Mesenchymal stem cell (in vitro differentiated cells and primary cell): ENCODE results near the gene CLN5.

ENCODE experiments used
- DNase-seq: peaks from one replicate; pipeline ENCODE4 v3.0.0-alpha.2; 2013
- H2AFZ ChIP-seq: one replicate; pipeline ENCODE4 v1.6.1; 2013; ENCODE audit warnings: low read depth, mild to moderate bottlenecking, control low read depth, inconsistent platforms, low read length, moderate library complexity
- H2AK5ac ChIP-seq: 2 replicates; pipeline ENCODE4 v1.6.1; 2013; ENCODE audit warnings: low read length, moderate library complexity, mild to moderate bottlenecking, inconsistent platforms; ENCODE audit not compliant: severe bottlenecking
- H2BK120ac ChIP-seq: one replicate; pipeline ENCODE4 v1.6.1; 2013; ENCODE audit warnings: low read depth, mild to moderate bottlenecking, inconsistent platforms, low read length, moderate library complexity
- H2BK12ac ChIP-seq, 2 experiments: one replicate each; pipeline ENCODE4 v1.6.1; 2013; ENCODE audit warnings: inconsistent platforms in 2 of 2, low read length in 2 of 2, mild to moderate bottlenecking in 2 of 2, moderate library complexity in 2 of 2, control low read depth in 1 of 2
- H2BK15ac ChIP-seq: one replicate; pipeline ENCODE4 v1.6.1; 2013; ENCODE audit warnings: mild to moderate bottlenecking, low read depth, inconsistent platforms; ENCODE audit not compliant: poor library complexity, severe bottlenecking
- H2BK5ac ChIP-seq: 2 replicates; pipeline ENCODE4 v1.6.1; 2013; ENCODE audit warnings: low read depth, mild to moderate bottlenecking, low read length, control low read depth, inconsistent platforms; ENCODE audit not compliant: poor library complexity, severe bottlenecking
- H3K14ac ChIP-seq, 2 experiments: one replicate each; pipeline ENCODE4 v1.6.1; 2013; ENCODE audit warnings: inconsistent platforms in 2 of 2, low read length in 2 of 2, control low read depth in 1 of 2, mild to moderate bottlenecking in 1 of 2, moderate library complexity in 1 of 2
- H3K18ac ChIP-seq, 2 experiments: one replicate each; pipeline ENCODE4 v1.6.1; 2013; ENCODE audit warnings: inconsistent platforms in 2 of 2, low read length in 2 of 2, control low read depth in 1 of 2, low read depth in 1 of 2, mild to moderate bottlenecking in 1 of 2
- H3K23ac ChIP-seq, 2 experiments: one replicate each; pipeline ENCODE4 v1.6.1; 2013; ENCODE audit warnings: inconsistent platforms in 2 of 2, low read length in 2 of 2, mild to moderate bottlenecking in 2 of 2, moderate library complexity in 2 of 2, control low read depth in 1 of 2
- H3K27ac ChIP-seq: 2 replicates; pipeline ENCODE4 v1.5.1; 2013; ENCODE audit warnings: mild to moderate bottlenecking, moderate library complexity, low read length, control low read depth, inconsistent platforms; ENCODE audit not compliant: poor library complexity, severe bottlenecking
- H3K27me3 ChIP-seq, 2 experiments: 2 replicates each; pipeline versions ENCODE4 v1.6.1 to v1.7.0; 2013; ENCODE audit warnings: low read length in 2 of 2, mild to moderate bottlenecking in 2 of 2, moderate library complexity in 2 of 2, control low read depth in 1 of 2, inconsistent platforms in 1 of 2; ENCODE audit not compliant: control insufficient read depth in 1 of 2, insufficient read depth in 1 of 2
- H3K36me3 ChIP-seq, 2 experiments: 2 replicates each; pipeline versions ENCODE4 v1.6.1 to v1.7.0; 2013; ENCODE audit warnings: low read length in 2 of 2, control low read depth in 1 of 2, inconsistent platforms in 1 of 2, low read depth in 1 of 2, mild to moderate bottlenecking in 1 of 2; ENCODE audit not compliant: insufficient read depth in 2 of 2, control insufficient read depth in 1 of 2
- H3K4ac ChIP-seq, 2 experiments: one replicate each; pipeline ENCODE4 v1.6.1; 2013; ENCODE audit warnings: inconsistent platforms in 2 of 2, low read length in 2 of 2, mild to moderate bottlenecking in 2 of 2, moderate library complexity in 2 of 2, control low read depth in 1 of 2, low read depth in 1 of 2
- H3K4me1 ChIP-seq: 2 replicates; pipeline ENCODE4 v1.6.1; 2013; ENCODE audit warnings: low read depth, low read length, control low read depth; ENCODE audit not compliant: control insufficient read depth, insufficient read depth
- H3K4me2 ChIP-seq: 2 replicates; pipeline ENCODE4 v1.6.1; 2013; ENCODE audit warnings: low read length, mild to moderate bottlenecking, inconsistent platforms; ENCODE audit not compliant: poor library complexity, severe bottlenecking
- H3K4me3 ChIP-seq, 2 experiments: 2 replicates each; pipeline versions ENCODE4 v1.5.1 to v1.7.0; 2013; ENCODE audit warnings: low read length in 2 of 2, mild to moderate bottlenecking in 2 of 2, control low read depth in 1 of 2, low read depth in 1 of 2; ENCODE audit not compliant: insufficient read depth in 1 of 2
- H3K79me1 ChIP-seq: replicated peaks from 2 replicates; pipeline ENCODE4 v1.6.1; 2013; ENCODE audit warnings: mild to moderate bottlenecking, control low read depth, low read length, inconsistent platforms; ENCODE audit not compliant: poor library complexity, severe bottlenecking
- H3K9ac ChIP-seq: 2 replicates; pipeline ENCODE4 v1.7.0; 2013; ENCODE audit warnings: mild to moderate bottlenecking, low read length, moderate library complexity
- H3K9me3 ChIP-seq: 2 replicates; pipeline ENCODE4 v1.7.0; 2013; ENCODE audit warnings: mild to moderate bottlenecking, low read length; ENCODE audit not compliant: control insufficient read depth
- H4K8ac ChIP-seq: one replicate; pipeline ENCODE4 v1.6.1; 2013; ENCODE audit warnings: inconsistent platforms, mild to moderate bottlenecking, low read length, moderate library complexity
- H4K91ac ChIP-seq: one replicate; pipeline ENCODE4 v1.6.1; 2013; ENCODE audit warnings: mild to moderate bottlenecking, low read length, inconsistent platforms
- WGBS: methylation state at CpG from one replicate; pipeline ENCODE4 v1.1.7; 2013; ENCODE audit warnings: mixed read lengths; 5-methylcytosine and 5-hydroxymethylcytosine counted together

The CLN5 gene

DNA sequence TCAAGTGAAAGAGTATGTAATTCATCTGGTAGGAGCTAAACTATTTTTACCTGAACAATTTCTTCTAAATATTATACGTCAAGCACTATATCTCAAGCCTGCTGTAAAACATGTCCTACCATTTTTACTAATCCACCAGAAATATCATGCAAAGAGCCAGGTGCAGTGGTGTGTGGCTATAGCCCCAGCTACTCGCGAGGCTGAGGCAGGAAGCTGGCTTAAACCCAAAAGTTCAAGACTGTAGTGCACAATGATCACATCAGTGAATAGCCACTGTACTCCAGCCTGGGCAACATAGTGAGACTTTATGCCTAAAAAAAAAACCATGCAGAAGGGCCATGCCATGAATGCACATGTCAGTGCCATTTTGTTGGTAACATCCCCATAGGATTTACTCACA is 20.7 kb upstream of the CLN5 start:
- H2AK5ac ChIP-seq, result no peak overlapping the region
- H3K36me3 ChIP-seq, result no peaks in the 10 kb centered on the region
- H3K4me1 ChIP-seq, result no peaks in the 10 kb centered on the region
- no peak overlapping the region for H3K4me2 ChIP-seq
- no peak for DNase-seq
- peaks cover 3 to 8% of the 10 kb centered on the region in 2 experiments for H3K27me3 ChIP-seq
- H2BK120ac ChIP-seq, result no peak overlapping the region
- no peak overlapping the region for H2BK5ac ChIP-seq
- H3K79me1 ChIP-seq, result no peaks in the 10 kb centered on the region
- H3K4me3 ChIP-seq, result no peak overlapping the region
- no peak overlapping the region for H3K23ac ChIP-seq
- H3K9me3 ChIP-seq, result no peaks in the 10 kb centered on the region
- no peak overlapping the region for H3K18ac ChIP-seq
- H4K8ac ChIP-seq, result no peak overlapping the region
- H3K27ac ChIP-seq, result no peak overlapping the region
- H2AFZ ChIP-seq, result no peak overlapping the region
- H3K9ac ChIP-seq, result no peak overlapping the region
- no peak overlapping the region for H3K4ac ChIP-seq
- no peak overlapping the region for H2BK15ac ChIP-seq
- no peak overlapping the region for H2BK12ac ChIP-seq
- 96% methylated on average over 3 of the region's 3 CpGs for WGBS
- H4K91ac ChIP-seq, result no peak overlapping the region
- no peak overlapping the region for H3K14ac ChIP-seq

- Histone ChIP-seq H2BK5ac (no peak overlapping the region), H2BK15ac (no peak overlapping the region), H2BK12ac (no peak overlapping the region), H3K4me1 (peaks cover 2% of the 10 kb centered on the region), H3K4ac (no peak overlapping the region), H3K9ac (no peak overlapping the region), H4K91ac (no peak overlapping the region), H3K27me3 (peaks cover 4 to 11% of the 10 kb centered on the region in 2 experiments), H3K18ac (no peak overlapping the region), H2AFZ (no peak overlapping the region), H2BK120ac (no peak overlapping the region), H4K8ac (no peak overlapping the region), H3K36me3 (no peaks in the 10 kb centered on the region), H3K27ac (no peak overlapping the region), H2AK5ac (no peak overlapping the region), H3K23ac (no peak overlapping the region), H3K9me3 (no peaks in the 10 kb centered on the region), H3K14ac (no peak overlapping the region), H3K79me1 (no peaks in the 10 kb centered on the region), H3K4me3 (no peak overlapping the region), H3K4me2 (no peak overlapping the region)
- DNase-seq, result no peak
- WGBS, result 67% methylated on average over 16 of the region's 19 CpGs
Measured at GRCh38 chr13:76971851-76972829, 19.7 kb upstream of the CLN5 start.

DNA sequence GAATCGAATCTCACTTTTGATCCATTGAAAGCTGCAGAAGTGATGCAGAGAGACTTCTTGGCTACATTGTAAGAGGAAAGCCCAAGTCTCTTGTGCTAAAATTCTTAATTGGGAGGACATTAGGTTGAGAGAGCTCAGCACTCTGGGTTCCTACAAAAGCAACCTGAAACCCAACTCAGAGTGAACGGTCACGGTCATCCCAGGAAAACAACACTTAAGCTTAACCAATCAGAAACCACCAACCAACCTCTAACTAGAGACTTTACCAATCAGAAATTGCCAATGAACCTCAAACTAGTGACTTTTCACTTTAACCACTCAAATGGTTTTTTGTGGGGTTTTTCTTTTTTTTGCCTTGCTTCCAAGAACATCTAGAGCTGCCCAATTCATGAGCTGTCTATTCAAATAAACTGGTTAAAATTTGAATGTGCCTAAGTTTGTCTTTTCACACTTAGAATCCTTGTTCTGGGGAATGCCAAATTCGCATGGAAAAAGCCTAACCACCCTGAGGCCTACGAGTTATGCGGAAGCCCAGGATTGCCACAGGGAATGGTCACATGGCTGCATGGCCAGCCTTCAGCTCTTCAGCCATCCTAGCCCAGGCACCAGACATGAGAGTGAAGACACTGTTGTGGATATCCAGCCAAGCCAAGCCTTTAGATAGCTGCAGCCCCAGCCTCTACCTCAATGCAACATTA is 17.8 kb upstream of the CLN5 start:
- H4K91ac ChIP-seq, result no peak overlapping the region
- WGBS, result 91% methylated on average over 6 of the region's 6 CpGs
- no peak overlapping the region for H3K18ac ChIP-seq
- no peak overlapping the region for H3K27ac ChIP-seq
- no peak overlapping the region for H3K4me3 ChIP-seq
- no peak overlapping the region for H2BK5ac ChIP-seq
- H2BK120ac ChIP-seq, result no peak overlapping the region
- no peak overlapping the region for H2BK12ac ChIP-seq
- H3K4me2 ChIP-seq, result no peak overlapping the region
- H3K4ac ChIP-seq, result no peak overlapping the region
- no peak overlapping the region for H4K8ac ChIP-seq
- H3K4me1 ChIP-seq, result peaks cover 2% of the 10 kb centered on the region
- H3K9me3 ChIP-seq, result no peaks in the 10 kb centered on the region
- H2BK15ac ChIP-seq, result no peak overlapping the region
- H3K23ac ChIP-seq, result no peak overlapping the region
- H2AK5ac ChIP-seq, result no peak overlapping the region
- H3K36me3 ChIP-seq, result no peaks in the 10 kb centered on the region
- no peak for DNase-seq
- H3K27me3 ChIP-seq, result peaks cover 4 to 24% of the 10 kb centered on the region in 2 experiments
- no peak overlapping the region for H3K14ac ChIP-seq
- H2AFZ ChIP-seq, result no peak overlapping the region
- H3K79me1 ChIP-seq, result no peaks in the 10 kb centered on the region
- no peak overlapping the region for H3K9ac ChIP-seq

GRCh38 chr13:76974618-76974975 is 17.3 kb upstream of the CLN5 start:
- Histone ChIP-seq H3K23ac (no peak overlapping the region), H3K4me2 (no peak overlapping the region), H3K4ac (no peak overlapping the region), H3K27me3 (peaks cover 4 to 20% of the 10 kb centered on the region in 2 experiments), H2BK120ac (no peak overlapping the region), H3K18ac (no peak overlapping the region), H4K8ac (no peak overlapping the region), H2AK5ac (no peak overlapping the region), H2BK15ac (no peak overlapping the region), H2BK12ac (no peak overlapping the region), H2AFZ (no peak overlapping the region), H2BK5ac (no peak overlapping the region), H4K91ac (no peak overlapping the region), H3K14ac (no peak overlapping the region), H3K79me1 (no peaks in the 10 kb centered on the region), H3K9me3 (no peaks in the 10 kb centered on the region), H3K36me3 (no peaks in the 10 kb centered on the region), H3K4me1 (peaks cover 2% of the 10 kb centered on the region), H3K27ac (no peak overlapping the region), H3K9ac (no peak overlapping the region), H3K4me3 (no peak overlapping the region)
- no peak for DNase-seq
- WGBS, result 80% methylated on average over 3 of the region's 3 CpGs
